C4-2B (cell line): ENCODE data around the gene DSG1.
A peak's percentile ranks its signal among the peaks of the same experiment; 100 is the strongest.
"Not testable (repeated sequence)": the region's sequence is repeated elsewhere in the genome, so short reads cannot be mapped to it uniquely, and the experiment has no call there.

Experiments used
- H3K27ac ChIP-seq: fragments of 450-650 bp; 2 replicates; pipeline ENCODE4 v1.5.1; 2017
- CTCF ChIP-seq: fragments of 450-650 bp; conservative IDR thresholded peaks from 2 replicates; pipeline ENCODE4 v1.5.1; 2017; ENCODE audit warnings: mild to moderate bottlenecking
- ZFX ChIP-seq: fragments of 450-650 bp; IDR thresholded peaks from 2 replicates; pipeline ENCODE4 v1.6.1; 2017

Gene DSG1

GRCh38 chr18:31343454-31343853 is 25.5 kb downstream of the DSG1 start:
- TF ChIP-seq ZFX (no peak), CTCF (no peak)
- H3K27ac ChIP-seq, result no peak overlapping the region

DNA sequence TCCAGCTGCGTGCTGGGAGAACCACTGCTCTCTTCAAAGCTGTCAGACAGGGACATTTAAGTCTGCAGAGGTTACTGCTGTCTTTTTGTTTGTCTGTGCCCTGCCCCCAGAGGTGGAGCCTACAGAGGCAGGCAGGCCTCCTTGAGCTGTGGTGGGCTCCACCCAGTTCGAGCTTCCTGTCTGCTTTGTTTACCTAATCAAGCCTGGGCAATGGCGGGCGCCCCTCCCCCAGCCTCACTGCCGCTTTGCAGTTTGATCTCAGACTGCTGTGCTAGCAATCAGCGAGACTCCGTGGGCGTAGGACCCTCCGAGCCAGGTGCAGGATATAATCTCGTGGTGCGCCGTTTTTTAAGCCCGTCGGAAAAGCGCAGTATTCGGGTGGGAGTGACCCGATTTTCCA is 35.4 kb downstream of the DSG1 start:
- not testable (repeated sequence) for H3K27ac ChIP-seq

- TF ChIP-seq ZFX, result no peak
- no peak for TF ChIP-seq CTCF
- no peak overlapping the region for H3K27ac ChIP-seq
These were observed 37.0 kb downstream of the DSG1 start for GRCh38 chr18:31354990-31355389.

DNA sequence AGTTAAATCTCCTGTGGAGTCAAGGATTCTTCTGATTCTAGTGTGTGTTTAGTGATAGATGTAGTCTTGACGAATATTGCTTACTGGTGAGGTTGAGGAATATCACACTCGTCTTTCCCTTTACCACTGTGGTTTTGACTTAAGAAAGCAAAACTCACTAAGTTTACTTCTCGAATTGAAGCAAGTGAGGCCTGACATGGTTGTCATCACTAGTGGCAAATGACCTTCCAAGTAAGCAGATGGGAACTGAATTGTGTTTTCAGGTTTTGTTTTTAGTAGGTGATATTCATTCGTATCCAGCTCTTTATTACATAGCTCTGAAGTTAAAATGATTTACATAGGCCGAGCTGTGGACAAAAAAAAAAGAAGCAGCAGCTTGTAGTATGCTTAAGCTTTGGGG is 38.1 kb downstream of the DSG1 start:
- TF ChIP-seq CTCF (no peak), ZFX (no peak)
- H3K27ac ChIP-seq, result no peak overlapping the region

DNA sequence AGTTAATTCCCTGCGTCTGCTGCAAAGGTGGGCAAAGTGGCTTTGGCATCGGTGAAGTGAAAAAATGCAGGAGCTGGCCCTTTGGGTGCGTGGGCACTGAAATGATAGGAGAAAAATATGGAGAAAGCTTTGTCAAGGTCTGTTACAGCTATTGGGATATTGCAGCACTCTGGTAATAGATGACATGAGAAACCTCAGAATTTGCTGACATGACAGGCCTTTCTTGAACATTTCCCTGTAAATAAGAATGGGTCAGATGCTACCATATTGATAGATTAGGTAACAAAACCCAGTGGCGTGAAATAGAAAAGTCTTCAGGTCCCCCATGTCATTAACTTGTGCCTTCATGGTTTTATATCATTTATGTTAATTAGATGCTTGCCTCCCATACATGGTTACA is 46.2 kb downstream of the DSG1 start:
- TF ChIP-seq ZFX (no peak), CTCF (no peak)
- no peak overlapping the region for H3K27ac ChIP-seq

DNA sequence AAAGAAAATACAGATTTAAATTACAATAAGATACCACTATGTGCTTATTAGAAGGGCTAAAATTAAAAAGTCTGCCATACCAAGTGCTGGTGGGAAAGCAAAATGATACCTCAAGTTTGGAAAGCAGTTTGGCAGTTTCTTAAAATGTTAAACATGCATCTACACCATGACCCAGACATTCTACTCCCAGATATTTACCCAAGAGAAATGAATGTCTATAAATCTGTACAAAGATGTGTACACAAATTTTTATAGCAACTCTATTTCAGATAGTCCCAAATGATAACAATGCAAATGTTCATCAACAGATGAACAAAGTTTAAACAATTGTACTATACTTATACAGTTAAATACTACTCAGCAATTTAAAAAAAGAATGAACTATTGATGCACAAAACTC is 51.5 kb downstream of the DSG1 start:
- TF ChIP-seq CTCF, result no peak
- no peak for TF ChIP-seq ZFX

GRCh38 chr18:31371989-31372388 is 54.0 kb downstream of the DSG1 start:
- TF ChIP-seq ZFX (no peak), CTCF (no peak)
- H3K27ac ChIP-seq, result no peak overlapping the region

More for the DNA sequence above, 51.5 kb downstream of the DSG1 start:
- peak overlapping the region; percentile 99 for H3K27ac ChIP-seq

DNA sequence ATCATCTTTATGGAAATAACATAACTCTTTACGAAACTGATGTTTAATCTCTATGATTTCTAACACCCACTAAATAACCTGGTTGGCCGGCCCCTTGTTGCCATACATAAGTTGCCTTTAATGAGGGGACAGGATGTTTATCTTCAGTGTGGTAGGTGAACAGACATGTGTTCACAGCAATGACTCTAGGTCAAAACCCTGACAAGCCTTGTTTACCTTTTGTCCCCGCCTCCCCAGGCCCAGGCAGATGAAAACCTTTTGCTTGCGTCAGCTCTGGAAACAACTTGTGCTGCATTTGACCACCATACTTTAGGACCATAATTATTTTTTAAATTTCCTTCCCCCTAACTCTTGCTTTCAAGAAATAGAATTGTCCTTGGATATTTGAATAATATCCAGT is 55.7 kb downstream of the DSG1 start:
- H3K27ac ChIP-seq, result no peak overlapping the region
- no peak for TF ChIP-seq ZFX
- no peak for TF ChIP-seq CTCF
